GM23338 (cell line): ENCODE results near the gene CCDC121. TPM values are rescaled to one million over a fixed set of nuclear protein-coding genes. Genes with fewer than 3 reads are reported as not detected.

Source experiments
- ATAC-seq: fragments of 200-7000 bp; cut with Tn5 transposase; 3 replicates; pipeline ENCODE4 v1.9.1; 2020
- DNase-seq: peaks from one replicate; pipeline ENCODE4 v3.0.0-alpha.2; 2015; ENCODE audit warnings: low spot score
- H2AFZ ChIP-seq: fragments of 200-600 bp; sonication (generic); 2 replicates; pipeline ENCODE4 v1.8.0; 2016; ENCODE audit warnings: antibody characterized with exemption, mild to moderate bottlenecking, moderate library complexity
- H3F3A ChIP-seq: fragments of 200-600 bp; sonication (generic); replicated peaks from 2 replicates; pipeline ENCODE4 v1.8.0; 2017; ENCODE audit warnings: antibody characterized with exemption, mixed run types, low read depth
- H3K27ac ChIP-seq: fragments of 200-600 bp; sonication (generic); 2 replicates; pipeline ENCODE4 v1.6.1; 2016; ENCODE audit warnings: low read depth
- H3K27me3 ChIP-seq: fragments of 200-600 bp; sonication (generic); 2 replicates; pipeline ENCODE4 v1.8.0; 2016; ENCODE audit warnings: mild to moderate bottlenecking, mixed run types, moderate library complexity; ENCODE audit not compliant: insufficient read depth
- H3K36me3 ChIP-seq: fragments of 200-600 bp; sonication (generic); 2 replicates; pipeline ENCODE4 v1.8.0; 2016; ENCODE audit warnings: mild to moderate bottlenecking; ENCODE audit not compliant: insufficient read depth
- H3K4me1 ChIP-seq: fragments of 200-600 bp; sonication (generic); 2 replicates; pipeline ENCODE4 v1.8.0; 2016; ENCODE audit warnings: mild to moderate bottlenecking, moderate library complexity; ENCODE audit not compliant: insufficient read depth
- H3K4me2 ChIP-seq: fragments of 200-600 bp; sonication (generic); 2 replicates; pipeline ENCODE4 v1.7.1; 2017; ENCODE audit warnings: mixed run types
- H3K4me3 ChIP-seq: fragments of 200-600 bp; sonication (generic); 2 replicates; pipeline ENCODE4 v1.6.1; 2016; ENCODE audit warnings: mixed run types
- H3K79me2 ChIP-seq: fragments of 200-600 bp; sonication (generic); replicated peaks from 2 replicates; pipeline ENCODE4 v1.8.0; 2017; ENCODE audit warnings: mild to moderate bottlenecking; ENCODE audit not compliant: insufficient read depth
- H3K9me2 ChIP-seq: fragments of 200-600 bp; sonication (generic); 2 replicates; pipeline ENCODE4 v1.8.0; 2017; ENCODE audit not compliant: insufficient read depth
- H4K20me1 ChIP-seq: fragments of 200-600 bp; sonication (generic); replicated peaks from 2 replicates; pipeline ENCODE4 v1.8.0; 2017; ENCODE audit warnings: mild to moderate bottlenecking; ENCODE audit not compliant: insufficient read depth
- H3K27ac Mint-ChIP-seq: 2 replicates; pipeline ENCODE4 v1.8.0; 2020; ENCODE audit warnings: inconsistent platforms, mild to moderate bottlenecking, moderate library complexity, mixed read lengths
- H3K27me3 Mint-ChIP-seq: 3 replicates; pipeline ENCODE4 v1.8.0; 2022; ENCODE audit warnings: low read depth, mild to moderate bottlenecking, moderate library complexity, mixed read lengths, inconsistent platforms; ENCODE audit not compliant: insufficient read depth, poor library complexity
- H3K36me3 Mint-ChIP-seq: 3 replicates; pipeline ENCODE4 v1.8.0; 2021; ENCODE audit warnings: low read depth, mild to moderate bottlenecking, inconsistent platforms, moderate library complexity, mixed read lengths
- H3K4me1 Mint-ChIP-seq: 3 replicates; pipeline ENCODE4 v1.8.0; 2020; ENCODE audit warnings: mild to moderate bottlenecking, inconsistent platforms, mixed read lengths
- H3K4me3 Mint-ChIP-seq: 3 replicates; pipeline ENCODE4 v1.8.0; 2021; ENCODE audit warnings: moderate library complexity, mild to moderate bottlenecking, inconsistent platforms, mixed read lengths
- H3K9me3 Mint-ChIP-seq: 3 replicates; pipeline ENCODE4 v1.8.0; 2020; ENCODE audit warnings: moderate library complexity, mild to moderate bottlenecking, inconsistent platforms, mixed read lengths
- CREB1 ChIP-seq: fragments of 250-450 bp; sonication (Bioruptor Pico); IDR thresholded peaks from 2 replicates; pipeline ENCODE4 v1.5.0; 2020; ENCODE audit warnings: low read depth, mild to moderate bottlenecking, moderate library complexity
- CTCF ChIP-seq, 2 experiments: fragments of 200-600 bp in 1 of 2; sonication (generic) in 1 of 2; conservative IDR thresholded peaks; 2 replicates each; pipeline versions ENCODE4 v1.5.1 to v1.6.1; 2016 to 2017; ENCODE audit warnings: antibody characterized with exemption in 2 of 2, low read depth in 2 of 2, mild to moderate bottlenecking in 2 of 2, moderate library complexity in 1 of 2
- ETS1 ChIP-seq: IDR thresholded peaks from 2 replicates; pipeline ENCODE4 v1.6.1; 2016; ENCODE audit warnings: antibody characterized with exemption
- EZH2 ChIP-seq: fragments of 200-600 bp; sonication (generic); IDR thresholded peaks from one replicate; pipeline ENCODE4 v1.8.0; 2017; ENCODE audit warnings: antibody characterized with exemption, mild to moderate bottlenecking, low read depth; ENCODE audit not compliant: unreplicated experiment
- EZH2phosphoT487 ChIP-seq: fragments of 200-600 bp; sonication (generic); IDR thresholded peaks from one replicate; pipeline ENCODE4 v1.8.1; 2018; ENCODE audit warnings: antibody characterized with exemption; ENCODE audit not compliant: unreplicated experiment
- JUNB ChIP-seq: IDR thresholded peaks from one replicate; pipeline ENCODE4 v1.6.1; 2016; ENCODE audit warnings: antibody characterized with exemption; ENCODE audit not compliant: unreplicated experiment
- STAT1 ChIP-seq: IDR thresholded peaks from one replicate; pipeline ENCODE4 v1.6.1; 2016; ENCODE audit warnings: antibody characterized with exemption; ENCODE audit not compliant: unreplicated experiment
- ZNF114 ChIP-seq: fragments of 250-450 bp; sonication (Bioruptor Pico); IDR thresholded peaks from 2 replicates; pipeline ENCODE4 v1.5.0; 2020; ENCODE audit warnings: mild to moderate bottlenecking, moderate library complexity
- ZNF331 ChIP-seq: fragments of 250-450 bp; sonication (Bioruptor Pico); IDR thresholded peaks from 2 replicates; pipeline ENCODE4 v1.5.0; 2020; ENCODE audit warnings: low read depth, mild to moderate bottlenecking, moderate library complexity
- polyA plus RNA-seq: library from polyadenylated mRNA; unstranded; fragments of >200 nt; fragmentation: Nextera tagmentation; extraction: Ambion mirVana; gene quantifications from 2 replicates; pipeline ENCODE4 v1.2.1, GENCODE V29; 2016
- total RNA-seq: library from RNA; depleted of rRNA; stranded (reverse); fragments of >200 nt; shearing (Covaris generic); gene quantifications from 2 replicates; pipeline ENCODE4 v1.2.3, GENCODE V29; 2014
- TF ChIP-seq, protein P1 (sequence below): IDR thresholded peaks from one replicate; pipeline ENCODE4 v1.6.1; 2018; ENCODE audit warnings: antibody characterized with exemption; ENCODE audit not compliant: unreplicated experiment

The CCDC121 gene
- total and polyA plus RNA-seq, 2 experiments from 2014 or later, result 1.6 to 1.9 TPM

GRCh38 chr2:27651056-27651455 lies 22.2 kb upstream of the CCDC121 start:
- TF ChIP-seq CREB1 (CRISPR knock-in tag), result no peak
- no peak for TF ChIP-seq JUNB
- no peak for TF ChIP-seq CTCF (conservative IDR thresholded peaks at IDR 0.05; ENCODE audit: low read depth in 2 of 2)
- no peak for TF ChIP-seq STAT1
- TF ChIP-seq ETS1, result no peak
- TF ChIP-seq, protein P1, sequence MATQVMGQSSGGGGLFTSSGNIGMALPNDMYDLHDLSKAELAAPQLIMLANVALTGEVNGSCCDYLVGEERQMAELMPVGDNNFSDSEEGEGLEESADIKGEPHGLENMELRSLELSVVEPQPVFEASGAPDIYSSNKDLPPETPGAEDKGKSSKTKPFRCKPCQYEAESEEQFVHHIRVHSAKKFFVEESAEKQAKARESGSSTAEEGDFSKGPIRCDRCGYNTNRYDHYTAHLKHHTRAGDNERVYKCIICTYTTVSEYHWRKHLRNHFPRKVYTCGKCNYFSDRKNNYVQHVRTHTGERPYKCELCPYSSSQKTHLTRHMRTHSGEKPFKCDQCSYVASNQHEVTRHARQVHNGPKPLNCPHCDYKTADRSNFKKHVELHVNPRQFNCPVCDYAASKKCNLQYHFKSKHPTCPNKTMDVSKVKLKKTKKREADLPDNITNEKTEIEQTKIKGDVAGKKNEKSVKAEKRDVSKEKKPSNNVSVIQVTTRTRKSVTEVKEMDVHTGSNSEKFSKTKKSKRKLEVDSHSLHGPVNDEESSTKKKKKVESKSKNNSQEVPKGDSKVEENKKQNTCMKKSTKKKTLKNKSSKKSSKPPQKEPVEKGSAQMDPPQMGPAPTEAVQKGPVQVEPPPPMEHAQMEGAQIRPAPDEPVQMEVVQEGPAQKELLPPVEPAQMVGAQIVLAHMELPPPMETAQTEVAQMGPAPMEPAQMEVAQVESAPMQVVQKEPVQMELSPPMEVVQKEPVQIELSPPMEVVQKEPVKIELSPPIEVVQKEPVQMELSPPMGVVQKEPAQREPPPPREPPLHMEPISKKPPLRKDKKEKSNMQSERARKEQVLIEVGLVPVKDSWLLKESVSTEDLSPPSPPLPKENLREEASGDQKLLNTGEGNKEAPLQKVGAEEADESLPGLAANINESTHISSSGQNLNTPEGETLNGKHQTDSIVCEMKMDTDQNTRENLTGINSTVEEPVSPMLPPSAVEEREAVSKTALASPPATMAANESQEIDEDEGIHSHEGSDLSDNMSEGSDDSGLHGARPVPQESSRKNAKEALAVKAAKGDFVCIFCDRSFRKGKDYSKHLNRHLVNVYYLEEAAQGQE, result no peak
- TF ChIP-seq EZH2, result no peak
- TF ChIP-seq EZH2phosphoT487, result no peak
- no peak for TF ChIP-seq ZNF114 (CRISPR knock-in tag)
- no peak for TF ChIP-seq ZNF331 (CRISPR knock-in tag)
- H3K27ac ChIP-seq, result no peak overlapping the region
- H4K20me1 ChIP-seq, result 0 out of 2 replicates have a peak, but pooled peaks cover 7% of the 10 kb centered on the region
- H2AFZ ChIP-seq, result no peak overlapping the region
- H3K27ac Mint-ChIP-seq, result no peak overlapping the region
- no peaks in the 10 kb centered on the region for H3K9me2 ChIP-seq
- ATAC-seq (no peak), DNase-seq (no peak)
- no peak overlapping the region for H3K4me2 ChIP-seq
- peaks cover 2% of the 10 kb centered on the region for H3K27me3 Mint-ChIP-seq
- H3K36me3 ChIP-seq, result peaks cover 37% of the 10 kb centered on the region
- H3K4me1 ChIP-seq, result no peaks in the 10 kb centered on the region
- no peak overlapping the region for H3K4me3 Mint-ChIP-seq
- no peaks in the 10 kb centered on the region for H3K4me1 Mint-ChIP-seq
- peaks cover 54% of the 10 kb centered on the region for H3K36me3 Mint-ChIP-seq
- no peaks in the 10 kb centered on the region for H3F3A ChIP-seq
- H3K9me3 Mint-ChIP-seq, result no peaks in the 10 kb centered on the region
- no peaks in the 10 kb centered on the region for H3K27me3 ChIP-seq
- no peak overlapping the region for H3K4me3 ChIP-seq
- H3K79me2 ChIP-seq, result no peaks in the 10 kb centered on the region

GRCh38 chr2:27647737-27648136 lies 18.9 kb upstream of the CCDC121 start:
- Histone ChIP-seq H3K4me3 (no peak overlapping the region), H3K27me3 (no peaks in the 10 kb centered on the region), H3K36me3 (peaks cover 44% of the 10 kb centered on the region), H2AFZ (no peak overlapping the region), H4K20me1 (0 out of 2 replicates have a peak, but pooled peaks cover 7% of the 10 kb centered on the region), H3K4me1 (no peaks in the 10 kb centered on the region), H3K79me2 (no peaks in the 10 kb centered on the region), H3K27ac (no peak overlapping the region), H3K9me2 (no peaks in the 10 kb centered on the region), H3F3A (no peaks in the 10 kb centered on the region), H3K4me2 (no peak overlapping the region)
- Mint-ChIP-seq H3K27me3 (peaks cover 2% of the 10 kb centered on the region), H3K27ac (no peak overlapping the region), H3K36me3 (peaks cover 39% of the 10 kb centered on the region), H3K9me3 (no peaks in the 10 kb centered on the region), H3K4me3 (no peak overlapping the region), H3K4me1 (no peaks in the 10 kb centered on the region)
- ATAC-seq (no peak), DNase-seq (no peak)
- TF ChIP-seq CREB1 (CRISPR knock-in tag), result no peak
- no peak for TF ChIP-seq ETS1
